ENCODE results near the gene SPON2.
A peak's percentile ranks its signal among the peaks of the same experiment; 100 is the strongest.

Gene SPON2

DNA sequence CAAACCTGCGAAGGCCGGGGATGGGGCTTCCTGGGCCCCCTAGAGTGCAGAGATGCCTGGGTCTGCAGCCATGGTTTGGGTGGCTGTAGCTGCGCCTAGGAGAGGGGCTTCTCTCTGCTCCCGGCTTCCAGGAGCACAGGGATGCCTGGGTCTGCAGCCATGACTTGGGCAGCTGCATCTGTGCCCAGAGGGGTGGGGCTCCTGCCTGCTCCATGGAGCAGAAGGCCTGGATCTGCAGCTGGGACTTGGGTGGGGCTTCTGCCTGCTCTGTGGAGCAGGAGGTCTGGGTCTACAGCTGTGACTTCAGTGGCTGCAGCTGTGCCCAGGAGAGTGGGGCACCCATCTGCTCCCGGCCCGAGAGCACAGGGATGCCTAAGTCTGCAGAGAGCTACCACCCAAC, 20.8 kb downstream of the SPON2 start:
- no peak overlapping the region for H3K4me3 ChIP-seq (ENCODE audit: low read depth in 1 of 2, low read length in 1 of 2)
- TF ChIP-seq, protein P1, sequence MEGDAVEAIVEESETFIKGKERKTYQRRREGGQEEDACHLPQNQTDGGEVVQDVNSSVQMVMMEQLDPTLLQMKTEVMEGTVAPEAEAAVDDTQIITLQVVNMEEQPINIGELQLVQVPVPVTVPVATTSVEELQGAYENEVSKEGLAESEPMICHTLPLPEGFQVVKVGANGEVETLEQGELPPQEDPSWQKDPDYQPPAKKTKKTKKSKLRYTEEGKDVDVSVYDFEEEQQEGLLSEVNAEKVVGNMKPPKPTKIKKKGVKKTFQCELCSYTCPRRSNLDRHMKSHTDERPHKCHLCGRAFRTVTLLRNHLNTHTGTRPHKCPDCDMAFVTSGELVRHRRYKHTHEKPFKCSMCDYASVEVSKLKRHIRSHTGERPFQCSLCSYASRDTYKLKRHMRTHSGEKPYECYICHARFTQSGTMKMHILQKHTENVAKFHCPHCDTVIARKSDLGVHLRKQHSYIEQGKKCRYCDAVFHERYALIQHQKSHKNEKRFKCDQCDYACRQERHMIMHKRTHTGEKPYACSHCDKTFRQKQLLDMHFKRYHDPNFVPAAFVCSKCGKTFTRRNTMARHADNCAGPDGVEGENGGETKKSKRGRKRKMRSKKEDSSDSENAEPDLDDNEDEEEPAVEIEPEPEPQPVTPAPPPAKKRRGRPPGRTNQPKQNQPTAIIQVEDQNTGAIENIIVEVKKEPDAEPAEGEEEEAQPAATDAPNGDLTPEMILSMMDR (IDR thresholded peaks at IDR 0.05), result no peak
- no peaks in the 10 kb centered on the region for H3K9me3 ChIP-seq
- H3K27me3 ChIP-seq, result peaks cover 35% of the 10 kb centered on the region
- H3K27ac ChIP-seq, result no peak overlapping the region
- no peaks in the 10 kb centered on the region for H3K36me3 ChIP-seq
- no peaks in the 10 kb centered on the region for H3K4me1 ChIP-seq (ENCODE audit: control insufficient read depth in 1 of 2, insufficient read depth in 1 of 2, low read depth in 1 of 2, low read length in 1 of 2)

DNA sequence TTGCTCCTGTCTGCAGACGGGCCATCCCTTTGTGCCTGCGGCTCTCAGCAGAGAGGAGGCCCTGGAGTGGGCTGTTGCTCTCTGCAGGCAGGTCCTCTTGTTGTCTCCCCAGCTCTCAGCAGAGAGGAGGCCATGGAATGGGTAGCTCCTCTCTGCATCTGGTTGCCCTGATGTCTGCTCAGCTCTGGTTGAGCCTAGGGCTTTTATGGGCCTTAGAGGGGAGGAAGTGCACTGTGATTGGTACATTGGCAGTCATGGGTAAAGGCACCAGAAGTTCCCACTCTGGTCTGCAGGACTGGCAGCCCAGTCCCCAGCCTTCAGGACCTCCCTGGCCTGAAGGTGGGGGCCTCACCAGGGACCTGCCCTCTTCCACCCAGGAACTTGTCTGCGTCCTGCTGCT, 21.5 kb downstream of the SPON2 start:
- Histone ChIP-seq H3K36me3 (no peaks in the 10 kb centered on the region), H3K27ac (no peak overlapping the region), H3K4me1 (ENCODE audit: control insufficient read depth in 1 of 2, insufficient read depth in 1 of 2, low read depth in 1 of 2, low read length in 1 of 2) (no peaks in the 10 kb centered on the region), H3K9me3 (no peaks in the 10 kb centered on the region), H3K4me3 (ENCODE audit: low read depth in 1 of 2, low read length in 1 of 2) (no peak overlapping the region), H3K27me3 (peaks cover 35% of the 10 kb centered on the region)
- TF ChIP-seq, protein P1 (IDR thresholded peaks at IDR 0.05), result no peak

DNA sequence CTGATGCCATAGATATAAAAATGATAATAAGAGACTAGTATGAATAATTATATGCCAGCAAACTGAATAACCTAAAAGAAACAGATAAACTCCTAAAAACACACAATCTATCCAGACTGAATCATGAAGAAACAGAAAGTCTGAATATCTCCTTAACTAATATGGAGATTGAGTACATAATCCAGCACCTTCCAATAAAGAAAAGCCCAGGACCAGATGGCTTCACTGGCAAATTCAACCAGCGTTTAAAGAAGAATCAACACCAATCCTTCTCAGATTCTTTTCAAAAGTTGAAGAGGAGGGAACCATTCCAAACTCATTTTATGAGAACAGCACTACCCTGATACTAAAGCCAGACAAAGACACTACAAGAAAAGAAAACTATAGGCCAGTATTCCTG, 32.5 kb downstream of the SPON2 start:
- TF ChIP-seq, protein P1 (IDR thresholded peaks at IDR 0.05), result no peak
- H3K36me3 ChIP-seq, result no peaks in the 10 kb centered on the region
- H3K4me3 ChIP-seq (ENCODE audit: low read depth in 1 of 2, low read length in 1 of 2), result no peak overlapping the region
- H3K27me3 ChIP-seq, result peaks cover 36% of the 10 kb centered on the region
- no peaks in the 10 kb centered on the region for H3K9me3 ChIP-seq
- no peak overlapping the region for H3K27ac ChIP-seq
- H3K4me1 ChIP-seq (ENCODE audit: control insufficient read depth in 1 of 2, insufficient read depth in 1 of 2, low read depth in 1 of 2, low read length in 1 of 2), result peaks cover 33 to 37% of the 10 kb centered on the region in 2 experiments

DNA sequence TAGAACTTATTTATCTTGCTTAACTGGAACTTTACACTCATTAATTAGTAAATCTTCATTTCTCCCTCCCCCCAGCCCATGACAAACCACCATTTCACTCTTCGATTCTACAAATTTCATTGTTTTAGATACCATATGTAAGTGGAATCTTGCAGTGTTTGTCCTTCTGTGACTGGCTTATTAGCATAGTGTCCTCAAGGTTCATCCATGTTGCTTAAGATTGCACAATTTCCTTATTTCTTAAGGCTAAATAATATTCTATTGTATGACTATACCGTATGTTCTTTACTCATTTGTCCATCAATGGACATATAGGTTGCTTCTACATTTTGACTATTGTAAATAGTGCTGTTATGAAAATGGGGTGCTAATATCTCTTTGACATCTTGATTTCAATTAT, 34.5 kb downstream of the SPON2 start:
- peak overlapping the region; percentile 86 for H3K27ac ChIP-seq
- H3K4me1 ChIP-seq (ENCODE audit: control insufficient read depth in 1 of 2, insufficient read depth in 1 of 2, low read depth in 1 of 2, low read length in 1 of 2), result peaks cover 33 to 37% of the 10 kb centered on the region in 2 experiments
- H3K36me3 ChIP-seq, result no peaks in the 10 kb centered on the region
- H3K4me3 ChIP-seq (ENCODE audit: low read depth in 1 of 2, low read length in 1 of 2), result peak overlapping the region; percentile 48 to 55
- peaks cover 25% of the 10 kb centered on the region for H3K27me3 ChIP-seq
- TF ChIP-seq, protein P1 (IDR thresholded peaks at IDR 0.05), result no peak
- H3K9me3 ChIP-seq, result no peaks in the 10 kb centered on the region

DNA sequence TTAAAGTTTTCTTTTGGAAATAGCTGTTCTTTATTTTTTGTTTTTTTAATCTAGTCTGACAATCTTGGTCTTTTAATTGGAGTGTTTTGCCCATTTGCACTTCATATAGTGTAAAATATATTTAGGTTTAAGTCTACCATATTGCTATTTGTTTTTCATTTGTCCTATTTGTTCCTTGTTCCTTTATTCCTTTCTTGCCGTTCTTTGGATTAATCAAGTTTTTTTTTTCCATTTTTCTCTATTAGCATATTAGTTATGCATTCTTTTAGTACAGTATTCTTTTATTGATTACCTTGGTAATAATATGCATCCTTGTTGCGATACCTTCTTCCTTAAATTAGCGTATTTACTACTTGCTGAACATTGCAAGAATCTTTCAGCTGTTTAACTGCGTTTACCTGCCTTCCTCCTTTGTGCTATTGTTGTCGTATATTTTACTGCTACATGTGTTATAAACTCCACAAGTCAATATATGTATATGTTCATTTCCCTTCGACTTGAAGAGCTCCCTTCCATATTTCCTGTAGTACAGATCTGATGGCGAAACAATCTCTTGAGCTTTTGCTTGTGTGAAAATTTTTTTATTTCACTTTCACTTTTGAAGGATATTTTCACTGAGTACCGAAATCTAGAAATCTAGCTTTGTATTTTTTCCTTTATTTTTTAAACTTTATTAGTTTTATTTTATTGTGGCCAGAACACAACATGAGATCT, 35.2 kb downstream of the SPON2 start:
- peaks cover 19% of the 10 kb centered on the region for H3K27me3 ChIP-seq
- H3K4me3 ChIP-seq (ENCODE audit: low read depth in 1 of 2, low read length in 1 of 2), result peak overlapping the region; percentile 48 to 55
- H3K27ac ChIP-seq, result peak overlapping the region; percentile 86

More for the DNA sequence above, 35.2 kb downstream of the SPON2 start:
- Histone ChIP-seq H3K9me3 (no peaks in the 10 kb centered on the region), H3K4me1 (ENCODE audit: control insufficient read depth in 1 of 2, insufficient read depth in 1 of 2, low read depth in 1 of 2, low read length in 1 of 2) (peaks cover 33 to 37% of the 10 kb centered on the region in 2 experiments), H3K36me3 (no peaks in the 10 kb centered on the region)
- TF ChIP-seq, protein P1 (IDR thresholded peaks at IDR 0.05), result no peak
